CD4-positive, alpha-beta T cell treated with Interleukin-4 for 1 hour (primary cell): ENCODE results near the gene HCCS.

Experiments
- DNase-seq, 2 donors: peaks; one replicate each; pipeline ENCODE4 v3.0.0-alpha.2; 2020 to 2022

HCCS gene

DNA sequence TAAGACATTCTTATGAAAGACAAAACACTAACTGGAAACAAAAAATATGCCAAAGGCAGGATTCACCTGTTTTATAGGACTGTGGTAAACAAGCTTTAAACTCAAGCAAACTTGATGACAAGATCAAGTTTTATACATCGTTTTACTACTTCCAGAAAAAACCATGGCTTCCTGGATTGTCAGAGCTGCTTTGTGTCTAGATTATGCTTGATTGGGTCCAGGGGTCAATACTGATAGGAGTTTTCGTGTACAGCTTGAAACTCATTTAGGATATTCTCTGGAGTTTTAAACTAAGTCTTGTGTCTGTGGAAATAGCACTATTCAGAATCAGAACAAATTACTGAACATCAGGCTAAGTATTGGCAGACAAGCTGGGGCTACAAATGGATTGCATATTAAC lies 13.0 kb downstream of the HCCS start:
- no peak for DNase-seq

DNA sequence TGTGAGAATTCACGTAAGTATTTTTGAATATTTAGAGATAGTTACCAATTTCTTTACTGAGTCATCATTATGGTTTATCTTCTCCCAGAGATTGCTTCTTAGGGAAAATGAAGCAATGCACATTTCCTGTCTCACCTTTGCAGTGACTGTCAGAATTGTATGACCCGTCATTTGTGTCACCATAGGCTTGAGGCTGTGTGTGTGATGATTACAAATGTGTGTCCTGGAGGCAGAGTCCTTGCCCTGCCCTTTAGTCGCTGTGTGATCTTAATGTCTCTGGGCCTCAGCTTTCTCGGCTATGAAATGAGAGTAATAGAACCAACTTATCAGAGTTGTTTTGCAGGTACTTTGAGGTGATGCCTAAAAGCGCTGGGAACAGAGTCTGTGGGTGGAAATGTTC lies 13.9 kb downstream of the HCCS start:
- no peak for DNase-seq

DNA sequence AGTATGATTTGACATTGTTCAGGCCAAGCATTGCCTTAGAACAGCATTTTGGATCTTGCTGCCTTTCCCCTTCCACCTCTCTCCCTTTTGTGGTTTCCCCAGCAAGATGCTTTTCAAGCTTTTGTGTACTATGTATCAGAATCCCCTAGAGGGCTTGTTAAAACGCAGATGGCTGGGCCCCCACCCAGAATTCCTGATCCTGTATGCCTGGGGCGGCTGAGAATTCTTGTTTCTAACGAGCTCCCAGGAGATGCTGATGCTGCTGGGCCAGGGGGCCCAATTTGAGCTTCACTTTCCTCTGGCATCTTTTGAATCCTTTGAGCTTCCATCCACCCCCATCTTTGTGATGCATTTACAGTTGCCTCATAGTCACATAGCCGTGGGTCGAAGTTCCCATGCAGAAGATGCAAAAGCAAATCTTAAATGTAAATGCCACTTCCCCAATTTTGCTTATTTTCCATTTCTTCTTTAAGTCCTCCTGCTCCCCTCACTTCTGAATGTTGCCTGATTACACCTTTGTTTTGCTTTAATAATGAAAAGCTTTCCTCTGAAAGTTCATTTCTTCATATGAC lies 18.5 kb downstream of the HCCS start:
- no peak for DNase-seq

DNA sequence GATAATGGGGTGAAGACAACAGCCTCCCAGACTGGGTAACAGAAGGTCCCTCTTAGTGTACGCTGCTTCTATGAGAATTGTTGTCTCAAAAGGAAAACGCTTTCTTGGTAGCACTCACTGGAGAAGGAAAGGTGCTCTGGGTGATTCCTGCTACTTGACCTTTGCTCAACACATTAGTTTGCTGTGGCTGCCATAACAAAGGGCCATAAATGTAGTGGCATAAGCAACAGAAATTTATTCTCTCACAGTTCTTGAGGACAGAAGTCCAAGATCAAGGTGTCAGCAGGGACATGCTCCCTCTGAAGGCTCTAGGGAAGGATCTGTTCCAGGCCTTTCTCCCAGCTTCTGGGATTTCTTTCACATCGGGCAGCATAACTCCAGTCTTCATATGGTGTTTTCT lies 19.0 kb downstream of the HCCS start:
- no peak for DNase-seq

DNA sequence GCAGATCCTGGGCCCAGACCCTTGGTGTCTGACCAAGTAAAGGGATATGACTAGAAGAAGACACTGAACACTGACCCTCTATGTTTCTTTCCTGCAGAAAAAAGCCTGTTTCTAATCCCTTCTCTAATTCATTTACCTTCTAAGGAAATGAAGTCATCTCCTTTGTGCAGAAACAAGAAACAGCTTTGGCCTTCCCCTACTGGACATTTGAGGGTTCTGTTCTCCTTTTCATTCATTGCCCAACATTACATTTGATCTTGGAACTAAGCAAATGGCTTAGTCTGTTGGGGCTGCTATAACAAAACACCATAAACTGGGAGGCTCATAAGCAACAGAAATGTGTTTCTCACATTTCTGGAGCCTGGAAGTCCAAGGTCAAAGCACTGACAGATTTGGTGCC lies 20.0 kb downstream of the HCCS start:
- DNase-seq = no peak

DNA sequence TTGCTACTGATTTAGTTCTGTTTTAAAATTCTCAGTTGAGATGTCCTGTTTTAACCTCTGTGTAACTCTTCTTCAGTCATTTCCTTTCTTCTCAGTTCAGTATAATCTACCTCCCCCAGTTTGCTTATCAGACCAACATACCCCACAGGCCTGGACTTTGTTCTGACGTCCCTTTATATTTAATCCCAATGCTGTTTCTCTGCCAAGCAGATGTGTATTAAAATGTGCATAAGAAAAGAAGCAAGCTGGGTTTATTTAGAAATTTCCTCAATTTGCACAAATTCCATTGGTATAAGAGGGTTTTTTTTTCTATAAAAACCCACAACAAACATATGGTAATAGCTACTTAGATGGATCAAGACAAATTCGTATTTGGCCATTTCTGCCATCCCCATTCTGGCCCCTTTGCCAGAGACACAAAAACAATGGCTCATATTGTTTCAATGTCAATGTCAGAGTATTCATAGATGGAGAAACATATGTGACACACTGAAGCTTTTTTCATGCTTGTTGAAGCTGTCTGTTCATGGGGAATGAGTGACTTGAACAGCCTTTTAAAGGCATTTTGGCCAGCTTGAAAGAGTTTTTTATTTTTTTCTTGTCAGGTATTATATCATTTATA lies 24.5 kb downstream of the HCCS start:
- DNase-seq = no peak

DNA sequence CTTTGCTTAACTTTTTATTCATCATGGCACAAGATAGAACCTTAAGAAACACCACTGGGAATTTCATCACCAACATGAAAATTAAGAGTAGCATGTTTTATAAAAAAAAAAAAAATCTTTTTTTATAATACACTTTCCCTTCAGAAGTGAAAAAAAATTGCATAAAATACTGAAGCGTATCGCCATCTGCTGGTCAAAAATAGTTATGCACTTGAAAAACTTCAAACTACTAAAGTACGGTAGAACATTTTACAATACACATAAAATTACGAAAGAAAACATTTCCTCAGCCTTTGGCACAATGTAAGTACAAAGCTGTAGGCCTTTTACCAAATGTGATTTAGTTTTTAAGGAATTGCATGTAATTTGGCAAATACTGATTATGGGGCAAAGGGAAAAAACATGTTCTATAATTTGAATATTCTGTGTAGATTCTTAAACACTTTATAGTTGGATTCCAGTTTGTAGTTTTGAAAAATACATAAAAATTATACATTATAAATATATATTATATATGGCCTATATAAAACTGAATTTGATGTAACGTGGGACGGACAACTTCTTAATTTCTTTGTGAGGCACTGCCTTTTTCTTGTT lies 26.5 kb downstream of the HCCS start:
- peak in 1 of 2 donors; percentile 29 for DNase-seq

DNA sequence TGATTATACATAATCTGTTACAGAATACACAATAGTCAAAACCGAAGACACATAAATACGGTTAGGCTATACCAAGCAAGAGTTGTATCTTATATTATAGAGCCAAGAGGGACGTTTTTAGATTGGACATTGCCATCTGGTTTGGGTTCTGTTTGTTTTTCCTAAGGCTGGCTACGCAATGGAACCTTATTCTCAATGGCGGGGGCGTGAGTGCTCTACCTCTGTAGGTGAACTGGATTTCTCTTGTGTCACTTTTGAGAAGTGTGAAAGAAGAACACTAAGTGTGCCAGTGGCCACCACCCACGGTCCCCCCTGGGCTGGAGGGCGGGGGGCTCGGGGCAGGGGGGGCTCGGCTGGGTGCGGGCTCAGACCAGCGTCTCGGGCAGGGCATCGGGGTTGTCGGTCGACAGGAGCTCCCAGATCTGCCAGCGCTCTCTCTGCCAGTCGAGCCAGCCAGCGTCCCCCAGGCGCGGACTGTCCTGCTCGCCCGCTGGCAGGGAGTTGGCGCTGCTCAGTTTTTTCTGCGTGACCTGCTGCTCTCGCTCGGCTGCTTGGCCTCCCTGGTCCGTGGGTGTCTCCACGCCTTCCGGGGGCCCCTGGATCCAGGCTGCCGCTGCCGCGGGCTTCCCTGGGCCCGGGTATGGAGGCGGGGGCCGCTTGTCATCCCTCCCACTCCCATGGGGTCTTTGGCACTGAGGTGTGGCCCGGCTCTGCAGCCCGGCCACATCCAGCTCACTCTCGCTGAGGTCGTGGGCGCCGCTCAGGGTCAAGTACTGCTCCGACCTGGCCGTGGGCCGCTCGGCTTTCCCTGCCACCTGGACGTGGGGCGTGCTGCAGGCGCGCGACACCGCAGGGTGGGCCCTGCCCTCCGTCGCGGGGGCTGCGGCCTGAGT lies 27.6 kb downstream of the HCCS start:
- no peak for DNase-seq

DNA sequence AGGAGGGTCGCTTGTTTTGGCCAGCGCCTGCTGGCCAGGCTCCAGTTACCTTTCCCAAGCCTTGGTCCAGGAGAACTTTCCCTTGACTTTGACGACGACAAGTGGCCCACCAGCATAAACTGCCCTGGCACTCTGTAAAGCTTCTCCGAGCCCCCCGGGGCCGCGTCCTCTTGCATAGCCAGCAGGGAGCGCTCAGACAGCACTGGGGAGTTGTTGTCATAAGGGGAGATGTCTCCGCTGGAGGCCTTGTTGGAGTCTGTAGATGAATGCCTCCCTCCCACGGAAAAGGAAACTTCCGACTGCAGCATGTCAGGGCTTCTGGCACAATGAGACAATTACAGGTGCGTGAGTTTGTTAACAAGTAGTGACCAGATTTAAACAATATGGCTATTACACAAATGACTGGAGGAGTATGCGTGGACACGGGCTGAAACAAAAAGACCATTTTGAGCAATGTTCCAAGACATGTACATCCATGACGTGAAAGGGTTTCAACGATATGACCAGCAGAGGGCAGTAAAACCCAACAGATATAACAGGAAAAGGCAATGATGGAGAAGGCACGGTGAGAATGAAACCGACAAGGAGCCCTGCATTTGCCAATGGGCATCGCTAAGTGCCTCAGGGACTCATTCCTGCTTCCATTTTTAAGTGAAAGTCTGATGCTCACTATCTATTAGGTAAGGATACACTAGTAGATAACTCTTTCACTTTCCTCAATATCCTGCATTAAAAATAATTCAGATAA lies 33.0 kb downstream of the HCCS start:
- peak; percentile 52 to 65 for DNase-seq

DNA sequence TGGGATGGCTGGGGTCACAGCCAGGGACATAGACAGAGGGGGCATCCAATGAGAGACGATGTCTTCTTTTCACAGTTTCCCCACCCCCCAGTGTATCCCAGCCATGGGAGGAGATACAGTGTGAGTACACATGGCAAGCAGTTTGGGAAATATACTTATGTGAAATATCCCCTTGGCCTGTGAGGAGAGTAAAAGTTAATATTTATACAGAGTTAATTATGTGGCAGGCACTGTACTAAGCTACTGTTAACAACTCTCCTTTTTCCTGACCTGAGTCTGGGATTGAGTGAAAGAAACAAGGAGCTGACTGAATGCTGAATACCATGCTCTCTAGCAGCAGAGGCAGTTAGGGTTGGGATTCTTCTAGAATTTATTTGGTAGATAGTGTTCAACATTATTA lies 35.3 kb downstream of the HCCS start:
- DNase-seq = no peak

DNA sequence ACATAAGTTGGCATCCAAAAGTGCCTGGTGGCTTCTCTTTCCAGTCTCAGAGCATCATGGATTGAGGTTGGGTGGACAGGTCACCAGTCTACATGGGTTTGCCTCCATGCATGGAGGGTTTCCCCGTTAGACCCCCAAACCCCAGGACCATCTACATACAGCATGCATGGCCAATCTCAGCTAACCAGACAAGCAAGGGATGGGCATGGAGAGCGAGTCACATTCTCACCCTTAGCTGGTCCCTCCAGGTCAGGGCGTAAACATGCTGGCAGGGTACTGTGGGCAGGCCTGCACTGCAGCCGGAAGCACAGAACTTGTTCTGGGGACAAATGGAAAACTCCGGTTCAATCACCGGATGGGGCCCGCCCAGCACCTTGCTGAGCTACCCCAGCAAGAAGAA lies 37.3 kb downstream of the HCCS start:
- no peak for DNase-seq

DNA sequence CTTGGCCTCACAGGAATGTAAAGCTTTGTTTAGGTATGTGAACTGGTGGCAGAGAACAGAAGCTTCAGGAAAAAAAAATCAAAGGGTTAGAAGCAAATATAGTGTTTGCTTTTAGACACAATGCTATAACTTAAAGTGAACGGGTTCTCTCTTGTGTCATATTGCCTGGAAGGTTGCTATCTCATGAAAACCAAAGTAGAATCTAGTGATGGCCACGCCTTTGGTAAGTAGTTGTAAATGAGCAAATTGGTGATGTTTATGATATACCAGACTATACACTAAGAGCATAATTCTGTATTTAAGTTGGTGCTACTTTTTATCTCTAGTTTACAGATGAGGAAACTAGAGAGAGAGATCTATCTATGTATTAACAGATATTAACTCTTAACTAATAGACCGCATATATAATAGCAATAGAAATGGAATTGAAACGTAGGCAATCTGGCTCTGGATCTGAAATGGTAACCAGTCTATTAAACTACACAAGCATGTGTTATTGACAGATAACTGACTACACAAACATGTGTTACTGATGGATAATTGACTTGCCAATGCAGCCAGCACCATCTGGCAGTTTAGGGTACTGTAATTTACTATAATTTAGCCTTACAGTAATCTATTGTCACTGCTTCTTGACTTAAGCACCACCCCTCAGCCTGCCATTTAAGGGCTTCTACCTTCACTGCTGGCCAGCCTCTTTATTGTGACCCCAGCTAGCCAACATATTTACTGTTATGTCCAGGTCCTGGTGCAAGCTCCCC lies 40.8 kb downstream of the HCCS start:
- no peak for DNase-seq

DNA sequence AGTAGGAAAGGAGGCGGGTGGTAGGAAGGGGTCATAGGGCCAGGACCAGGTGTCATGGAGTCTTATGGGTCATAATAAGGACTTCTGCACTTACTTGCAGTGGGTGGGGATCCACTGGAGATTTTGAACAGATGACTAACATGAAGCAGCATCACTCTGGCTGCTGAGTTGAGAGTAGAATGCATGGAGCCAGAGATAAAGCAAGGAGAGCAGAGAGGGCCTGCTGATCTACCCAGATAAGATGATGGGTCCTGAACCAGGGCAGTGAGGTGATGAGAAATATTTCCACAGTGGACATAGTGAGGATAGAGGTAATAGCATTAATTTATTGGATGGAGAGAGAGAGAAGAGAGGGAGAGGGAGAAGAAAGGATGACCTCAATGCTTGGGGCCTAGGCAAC lies 48.0 kb downstream of the HCCS start:
- no peak for DNase-seq

DNA sequence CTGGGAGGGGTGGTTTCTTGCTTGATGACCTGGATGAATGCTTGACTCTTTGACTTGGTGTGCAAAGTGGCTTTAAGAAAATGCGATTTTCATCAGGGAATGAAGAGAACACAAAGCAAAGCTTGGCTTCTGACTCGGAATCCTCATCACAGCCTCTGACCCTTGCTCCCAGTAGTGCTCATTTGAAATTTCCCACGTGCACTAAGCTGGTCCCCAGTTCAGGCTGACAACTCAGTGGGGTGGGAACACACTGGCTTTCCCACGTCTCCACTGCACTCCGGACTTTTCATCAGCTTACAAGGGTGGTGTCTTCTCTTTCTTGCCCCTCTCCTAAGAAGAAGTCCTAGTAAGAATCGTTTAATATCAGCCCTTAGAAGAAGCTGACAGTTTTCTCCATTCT lies 53.3 kb downstream of the HCCS start:
- no peak for DNase-seq

DNA sequence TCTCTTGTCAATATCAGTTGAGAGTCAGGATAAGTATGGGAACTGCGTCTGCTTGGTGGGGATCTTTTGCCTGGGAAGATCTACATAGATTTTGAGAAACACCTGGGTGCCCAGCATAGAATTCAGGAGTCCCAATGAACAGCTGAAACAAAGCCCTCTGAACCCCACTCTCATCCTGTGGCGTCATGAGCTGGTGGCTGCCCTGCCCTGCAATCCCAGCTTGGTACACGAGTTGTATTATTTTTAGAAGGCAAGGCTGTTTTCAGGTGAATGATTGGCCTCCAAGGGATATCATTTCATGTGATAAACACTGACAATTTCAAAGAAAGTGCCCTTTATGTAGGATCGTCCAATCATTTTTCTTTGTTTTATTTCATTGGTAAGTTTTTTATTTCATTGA lies 60.8 kb downstream of the HCCS start:
- DNase-seq = no peak

DNA sequence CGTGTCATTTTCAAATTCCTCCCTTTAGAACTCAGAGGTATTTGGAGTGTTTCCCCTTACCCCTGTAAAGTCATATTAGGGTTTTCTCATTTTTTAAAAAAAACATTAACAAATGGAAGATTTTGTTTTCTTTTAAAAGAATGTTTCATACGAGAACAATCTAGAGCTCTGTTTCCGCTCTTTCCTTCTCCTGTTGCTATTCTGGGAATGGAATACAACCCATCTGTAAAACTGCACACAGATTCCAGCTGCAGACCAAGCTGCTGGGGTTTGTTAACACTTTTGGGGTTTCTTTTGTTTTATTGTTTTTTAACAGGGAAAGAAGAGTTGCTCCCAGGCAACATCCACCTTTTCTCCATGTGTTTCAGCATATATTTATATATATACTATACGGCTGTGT lies 61.3 kb downstream of the HCCS start:
- no peak for DNase-seq
